ENCODE data around the gene STRA6.

DNA sequence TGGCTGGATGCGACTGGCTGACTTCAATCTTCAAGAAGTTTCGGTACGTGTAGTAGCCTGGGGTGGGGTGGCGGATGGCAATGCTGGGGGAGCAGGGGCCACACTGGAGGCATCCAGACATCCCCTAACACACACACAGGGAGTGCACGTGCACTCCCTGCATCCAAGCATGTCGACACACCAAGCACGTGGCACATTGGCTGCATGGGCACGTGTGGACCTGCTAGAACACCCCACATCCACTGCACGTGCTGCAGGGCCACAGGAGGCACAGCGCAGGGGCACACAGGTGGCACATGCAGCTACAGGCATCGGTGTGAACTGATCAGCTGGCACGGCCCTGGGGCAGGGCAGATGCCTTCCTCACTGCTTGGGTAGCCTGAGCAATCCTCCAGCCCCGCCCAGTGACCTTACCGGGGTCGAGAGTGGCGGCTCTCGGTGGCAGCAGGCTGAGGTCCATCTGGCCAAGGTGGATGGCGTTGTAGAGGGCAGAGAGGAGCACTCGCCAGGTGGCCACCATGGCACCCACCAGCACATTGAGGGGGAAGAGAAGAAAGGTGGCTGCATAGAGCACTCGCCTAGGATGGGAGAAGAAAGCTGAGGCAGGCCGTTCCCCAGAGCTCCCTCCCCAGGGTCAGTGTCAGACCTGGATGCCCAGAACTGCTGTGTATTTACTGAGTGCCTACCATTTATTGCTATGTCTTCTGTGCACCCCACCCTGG is 21.5 kb downstream of the STRA6 start:
- TF ChIP-seq POLR2A (IDR thresholded peaks at IDR 0.05) (no peak), CTCF (IDR thresholded peaks at IDR 0.05) (no peak)
